PC-3 (cell line): ENCODE results near the gene CYP46A1. TPM values are rescaled to one million over a fixed set of nuclear protein-coding genes. Genes with fewer than 3 reads are reported as not detected.

Experiments
- ATAC-seq: fragments of 200-7000 bp; cut with Tn5 transposase; 2 replicates; pipeline ENCODE4 v1.9.1; 2020; ENCODE audit warnings: mild to moderate bottlenecking, moderate library complexity
- BruUV-seq: library from RNA; stranded (reverse); fragments of 400-500 nt; replicated peaks from 2 replicates; lab custom pipeline; 2021; lab: Mats Ljungman, UMichigan
- CTCF ChIA-PET: fragments of 300-600 bp; sonication (Branson Sonifier 250); formaldehyde crosslinking; loops from one replicate; lab custom pipeline; 2022; ENCODE audit warnings: antibody characterized with exemption; lab: Charles Lee
- POLR2A ChIA-PET: fragments of 300-600 bp; sonication (Branson Sonifier 250); formaldehyde crosslinking; loops from one replicate; lab custom pipeline; 2022; ENCODE audit warnings: antibody characterized with exemption; ENCODE audit not compliant: unreplicated experiment; lab: Charles Lee
- DNase-seq: peaks from one replicate; pipeline ENCODE4 v3.0.0-alpha.2; 2015
- H2AFZ ChIP-seq: fragments of 300-600 bp; sonication (generic); 2 replicates; pipeline ENCODE4 v1.6.0; 2016; ENCODE audit warnings: antibody characterized with exemption, low read length
- H3F3A ChIP-seq: fragments of 300-600 bp; sonication (generic); one replicate; pipeline ENCODE4 v1.6.0; 2017; ENCODE audit warnings: antibody characterized with exemption, low read length, control low read depth, mild to moderate bottlenecking; ENCODE audit not compliant: unreplicated experiment
- H3K27ac ChIP-seq: fragments of 300-600 bp; sonication (generic); 2 replicates; pipeline ENCODE4 v1.5.1; 2016; ENCODE audit warnings: mild to moderate bottlenecking, low read length
- H3K27me3 ChIP-seq: fragments of 300-600 bp; sonication (generic); 2 replicates; pipeline ENCODE4 v1.6.1; 2016; ENCODE audit warnings: low read length, mixed read lengths
- H3K36me3 ChIP-seq: fragments of 300-600 bp; sonication (generic); 2 replicates; pipeline ENCODE4 v1.6.1; 2016; ENCODE audit warnings: low read depth, mixed run types, low read length, mixed read lengths
- H3K4me1 ChIP-seq: fragments of 300-600 bp; sonication (generic); 2 replicates; pipeline ENCODE4 v1.5.1; 2016; ENCODE audit warnings: low read length; ENCODE audit not compliant: insufficient read depth
- H3K4me2 ChIP-seq: fragments of 300-600 bp; sonication (generic); 2 replicates; pipeline ENCODE4 v1.6.0; 2016; ENCODE audit warnings: low read length
- H3K4me3 ChIP-seq: fragments of 300-600 bp; sonication (generic); 2 replicates; pipeline ENCODE4 v1.5.1; 2016; ENCODE audit warnings: mild to moderate bottlenecking, low read length, mixed read lengths
- H3K79me2 ChIP-seq: fragments of 300-600 bp; sonication (generic); 2 replicates; pipeline ENCODE4 v1.6.1; 2017; ENCODE audit warnings: low read length, mixed read lengths
- H3K9ac ChIP-seq: fragments of 300-600 bp; sonication (generic); 2 replicates; pipeline ENCODE4 v1.6.0; 2016; ENCODE audit warnings: mild to moderate bottlenecking, low read length
- H3K9me2 ChIP-seq: fragments of 300-600 bp; sonication (generic); replicated peaks from 2 replicates; pipeline ENCODE4 v1.6.1; 2016; ENCODE audit warnings: mixed run types, low read length, mixed read lengths
- H3K9me3 ChIP-seq: fragments of 300-600 bp; sonication (generic); 2 replicates; pipeline ENCODE4 v1.6.1; 2016; ENCODE audit warnings: low read length, mixed read lengths
- H4K20me1 ChIP-seq: fragments of 300-600 bp; sonication (generic); 2 replicates; pipeline ENCODE4 v1.6.1; 2016; ENCODE audit warnings: low read length, mixed read lengths
- EZH2 ChIP-seq: fragments of 300-600 bp; sonication (generic); IDR thresholded peaks from one replicate; pipeline ENCODE4 v1.6.1; 2017; ENCODE audit warnings: antibody characterized with exemption, mild to moderate bottlenecking, low read length; ENCODE audit not compliant: unreplicated experiment
- EZH2phosphoT487 ChIP-seq: fragments of 300-600 bp; sonication (generic); IDR thresholded peaks from 2 replicates; pipeline ENCODE4 v1.6.1; 2018; ENCODE audit warnings: mild to moderate bottlenecking, antibody characterized with exemption, low read length, borderline replicate concordance
- intact Hi-C: fragments of 100-400 bp; cut with micrococcal nuclease; formaldehyde crosslinking; loops from 2 replicates; pipeline ENCODE4 v1.9.0; 2023
- total RNA-seq: library from RNA; depleted of rRNA; stranded (reverse); fragments of >200 nt; gene quantifications from 2 replicates; pipeline ENCODE4 v1.2.3, GENCODE V29; 2014
- TF ChIP-seq, protein P1 (sequence below): fragments of 300-600 bp; sonication (generic); conservative IDR thresholded peaks from 2 replicates; pipeline ENCODE4 v1.5.1; 2017; ENCODE audit warnings: antibody characterized with exemption, low read depth, mild to moderate bottlenecking, low read length

Gene CYP46A1
- total RNA-seq, 1 experiment from 2014 or later, result 1.2 TPM

DNA sequence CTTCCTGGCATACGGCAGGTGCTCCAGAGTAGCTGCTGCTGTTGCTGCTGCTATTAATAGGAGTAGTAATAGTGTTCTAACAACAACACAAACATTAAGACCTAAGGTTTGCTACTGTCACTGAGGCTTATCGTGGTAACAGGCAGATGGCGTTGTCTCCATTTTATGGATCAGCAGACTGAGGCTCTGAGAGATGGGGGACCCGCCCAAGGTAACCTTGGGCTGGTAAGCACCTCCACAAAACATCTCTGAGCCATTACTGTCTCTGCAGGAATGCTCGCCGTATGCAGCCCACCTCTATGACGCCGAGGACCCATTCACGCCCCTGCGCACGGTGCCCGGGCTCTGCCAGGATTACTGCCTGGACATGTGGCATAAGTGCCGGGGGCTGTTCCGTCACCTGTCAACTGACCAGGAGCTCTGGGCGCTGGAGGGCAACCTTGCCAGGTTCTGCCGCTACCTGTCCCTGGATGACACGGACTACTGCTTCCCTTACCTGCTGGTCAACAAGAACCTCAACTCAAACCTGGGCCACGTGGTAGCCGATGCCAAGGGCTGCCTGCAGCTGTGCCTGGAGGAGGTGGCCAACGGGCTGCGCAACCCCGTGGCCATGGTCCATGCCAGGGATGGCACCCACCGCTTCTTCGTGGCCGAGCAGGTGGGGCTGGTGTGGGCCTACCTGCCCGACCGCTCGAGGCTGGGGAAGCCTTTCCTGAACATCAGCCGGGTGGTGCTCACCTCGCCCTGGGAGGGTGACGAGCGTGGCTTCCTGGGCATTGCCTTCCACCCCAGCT is 31.9 kb upstream of the CYP46A1 start:
- Histone ChIP-seq H3K27ac (no peak overlapping the region), H3K27me3 (no peaks in the 10 kb centered on the region), H3K4me1 (no peaks in the 10 kb centered on the region; the same call in 1 of the 2 replicates), H3K4me3 (no peak overlapping the region), H3K79me2 (no peaks in the 10 kb centered on the region), H4K20me1 (no peaks in the 10 kb centered on the region), H3K36me3 (no peaks in the 10 kb centered on the region), H3K4me2 (no peak overlapping the region), H3K9me2 (no peaks in the 10 kb centered on the region), H3K9ac (no peak overlapping the region), H3K9me3 (no peaks in the 10 kb centered on the region), H2AFZ (no peak overlapping the region), H3F3A (no peaks in the 10 kb centered on the region)
- POLR2A ChIA-PET, result no interaction called here
- DNase-seq, result no peak
- CTCF ChIA-PET, result no interaction called here
- TF ChIP-seq, protein P1, sequence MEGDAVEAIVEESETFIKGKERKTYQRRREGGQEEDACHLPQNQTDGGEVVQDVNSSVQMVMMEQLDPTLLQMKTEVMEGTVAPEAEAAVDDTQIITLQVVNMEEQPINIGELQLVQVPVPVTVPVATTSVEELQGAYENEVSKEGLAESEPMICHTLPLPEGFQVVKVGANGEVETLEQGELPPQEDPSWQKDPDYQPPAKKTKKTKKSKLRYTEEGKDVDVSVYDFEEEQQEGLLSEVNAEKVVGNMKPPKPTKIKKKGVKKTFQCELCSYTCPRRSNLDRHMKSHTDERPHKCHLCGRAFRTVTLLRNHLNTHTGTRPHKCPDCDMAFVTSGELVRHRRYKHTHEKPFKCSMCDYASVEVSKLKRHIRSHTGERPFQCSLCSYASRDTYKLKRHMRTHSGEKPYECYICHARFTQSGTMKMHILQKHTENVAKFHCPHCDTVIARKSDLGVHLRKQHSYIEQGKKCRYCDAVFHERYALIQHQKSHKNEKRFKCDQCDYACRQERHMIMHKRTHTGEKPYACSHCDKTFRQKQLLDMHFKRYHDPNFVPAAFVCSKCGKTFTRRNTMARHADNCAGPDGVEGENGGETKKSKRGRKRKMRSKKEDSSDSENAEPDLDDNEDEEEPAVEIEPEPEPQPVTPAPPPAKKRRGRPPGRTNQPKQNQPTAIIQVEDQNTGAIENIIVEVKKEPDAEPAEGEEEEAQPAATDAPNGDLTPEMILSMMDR, result no peak
- TF ChIP-seq EZH2 (no peak), EZH2phosphoT487 (no peak)
- no TSS peak for BruUV-seq
- intact Hi-C loops, result no loop called here
- no peak for ATAC-seq

GRCh38 chr14:99654235-99654985 is 29.7 kb upstream of the CYP46A1 start:
- Histone ChIP-seq H2AFZ (no peak overlapping the region), H3F3A (no peaks in the 10 kb centered on the region), H3K4me1 (no peaks in the 10 kb centered on the region), H4K20me1 (no peaks in the 10 kb centered on the region), H3K27me3 (no peaks in the 10 kb centered on the region), H3K9ac (no peak overlapping the region), H3K9me3 (no peaks in the 10 kb centered on the region), H3K9me2 (no peaks in the 10 kb centered on the region), H3K4me3 (no peak overlapping the region), H3K27ac (no peak overlapping the region), H3K36me3 (no peaks in the 10 kb centered on the region), H3K79me2 (no peaks in the 10 kb centered on the region), H3K4me2 (no peak overlapping the region)
- ATAC-seq (peak; percentile 40), DNase-seq (no peak)
- no TSS peak for BruUV-seq
- POLR2A ChIA-PET, result interaction anchor here (0.6 kb wide), 1 partner anchor 174 kb away, joined by 3 read pairs; the partner anchor contains the start of gene SETD3
- TF ChIP-seq EZH2 (no peak), EZH2phosphoT487 (no peak)
- TF ChIP-seq, protein P1, result no peak
- intact Hi-C loops, result no loop called here
- CTCF ChIA-PET, result interaction anchor here (0.5 kb wide), 1 partner anchor 9 kb away, joined by 3 read pairs; no protein-coding TSS in a partner anchor
